Measurements from ENCODE around the gene SMARCC1. TPM values are rescaled to one million over a fixed set of nuclear protein-coding genes. Genes with fewer than 3 reads are reported as not detected.

SMARCC1 gene
- total RNA-seq, 6 donors from 2014 or later: 33.1 to 58.2 (median 49.4) TPM

DNA sequence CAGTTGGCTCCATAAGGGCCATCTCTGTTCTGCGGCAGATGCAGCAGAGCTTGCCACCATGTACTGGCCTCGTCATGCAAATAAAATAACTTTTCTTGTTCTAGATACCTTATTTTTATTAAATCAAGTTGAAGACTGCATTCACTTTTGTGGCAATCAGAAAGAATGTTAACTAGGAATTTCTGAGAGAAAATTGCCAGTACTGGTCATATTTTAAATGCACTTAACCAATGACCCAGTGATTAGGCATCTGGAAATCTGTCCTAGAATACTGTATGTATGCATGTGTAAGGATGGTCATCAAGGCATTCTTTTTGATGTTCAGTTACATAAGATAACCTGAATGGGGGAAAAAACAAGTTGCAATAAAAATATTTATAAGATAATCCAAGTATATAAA, 168.8 kb downstream of the SMARCC1 start:
- Histone ChIP-seq H3K27me3 (no peaks in the 10 kb centered on the region), H3K4me1 (peaks cover 0 to 16% (median 14%) of the 10 kb centered on the region in 4 donors), H3K9me3 (no peaks in the 10 kb centered on the region), H3K4me3 (no peak overlapping the region), H3K36me3 (peaks cover 0 to 46% (median 18%) of the 10 kb centered on the region in 4 donors), H3K27ac (peak overlapping the region in 1 of 4 donors; percentile 2)
- TF ChIP-seq, protein P1, sequence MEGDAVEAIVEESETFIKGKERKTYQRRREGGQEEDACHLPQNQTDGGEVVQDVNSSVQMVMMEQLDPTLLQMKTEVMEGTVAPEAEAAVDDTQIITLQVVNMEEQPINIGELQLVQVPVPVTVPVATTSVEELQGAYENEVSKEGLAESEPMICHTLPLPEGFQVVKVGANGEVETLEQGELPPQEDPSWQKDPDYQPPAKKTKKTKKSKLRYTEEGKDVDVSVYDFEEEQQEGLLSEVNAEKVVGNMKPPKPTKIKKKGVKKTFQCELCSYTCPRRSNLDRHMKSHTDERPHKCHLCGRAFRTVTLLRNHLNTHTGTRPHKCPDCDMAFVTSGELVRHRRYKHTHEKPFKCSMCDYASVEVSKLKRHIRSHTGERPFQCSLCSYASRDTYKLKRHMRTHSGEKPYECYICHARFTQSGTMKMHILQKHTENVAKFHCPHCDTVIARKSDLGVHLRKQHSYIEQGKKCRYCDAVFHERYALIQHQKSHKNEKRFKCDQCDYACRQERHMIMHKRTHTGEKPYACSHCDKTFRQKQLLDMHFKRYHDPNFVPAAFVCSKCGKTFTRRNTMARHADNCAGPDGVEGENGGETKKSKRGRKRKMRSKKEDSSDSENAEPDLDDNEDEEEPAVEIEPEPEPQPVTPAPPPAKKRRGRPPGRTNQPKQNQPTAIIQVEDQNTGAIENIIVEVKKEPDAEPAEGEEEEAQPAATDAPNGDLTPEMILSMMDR (IDR thresholded peaks at IDR 0.05): no peak
- TF ChIP-seq POLR2AphosphoS5 (IDR thresholded peaks at IDR 0.05): no peak
- TF ChIP-seq POLR2A (IDR thresholded peaks at IDR 0.05): no peak
- no peak for TF ChIP-seq EP300 (IDR thresholded peaks at IDR 0.05)
- DNase-seq (no peak), ATAC-seq (ENCODE audit: low FRiP score in 2 of 2) (no peak)
- 95 to 100% methylated on average over 2 of the region's 2 CpGs for WGBS, 2 donors

- Histone ChIP-seq H3K4me1 (peaks cover 0 to 16% (median 14%) of the 10 kb centered on the region in 4 donors), H3K27me3 (no peaks in the 10 kb centered on the region), H3K4me3 (no peak overlapping the region), H3K27ac (peak overlapping the region in 1 of 4 donors; percentile 2), H3K9me3 (no peaks in the 10 kb centered on the region), H3K36me3 (peaks cover 0 to 46% (median 18%) of the 10 kb centered on the region in 4 donors)
- TF ChIP-seq, protein P1 (IDR thresholded peaks at IDR 0.05): no peak
- TF ChIP-seq EP300 (IDR thresholded peaks at IDR 0.05) (peak in 1 of 4 donors; percentile 31), POLR2A (IDR thresholded peaks at IDR 0.05) (no peak)
- no peak for DNase-seq
- peak; percentile 81 to 89 for ATAC-seq (ENCODE audit: low FRiP score in 2 of 2)
These were observed 169.5 kb downstream of the SMARCC1 start for GRCh38 chr3:47612178-47612577.

- Histone ChIP-seq H3K36me3 (peaks cover 0 to 47% (median 18%) of the 10 kb centered on the region in 4 donors), H3K27me3 (no peaks in the 10 kb centered on the region), H3K4me1 (peaks cover 0 to 16% (median 14%) of the 10 kb centered on the region in 4 donors), H3K4me3 (no peak overlapping the region), H3K27ac (no peak overlapping the region), H3K9me3 (no peaks in the 10 kb centered on the region)
- WGBS, 2 donors: 62 to 64% methylated on average over 2 of the region's 2 CpGs
- no peak for TF ChIP-seq POLR2AphosphoS5 (IDR thresholded peaks at IDR 0.05)
- TF ChIP-seq EP300 (IDR thresholded peaks at IDR 0.05): no peak
- TF ChIP-seq POLR2A (IDR thresholded peaks at IDR 0.05): no peak
- TF ChIP-seq, protein P1 (IDR thresholded peaks at IDR 0.05): no peak
- no peak for DNase-seq
- ATAC-seq (ENCODE audit: low FRiP score in 2 of 2): no peak
These were observed 170.1 kb downstream of the SMARCC1 start for GRCh38 chr3:47611576-47611975.

GRCh38 chr3:47610583-47610982, 171.1 kb downstream of the SMARCC1 start:
- no peaks in the 10 kb centered on the region for H3K9me3 ChIP-seq
- TF ChIP-seq, protein P1 (IDR thresholded peaks at IDR 0.05): no peak
- TF ChIP-seq EP300 (IDR thresholded peaks at IDR 0.05) (no peak), POLR2AphosphoS5 (IDR thresholded peaks at IDR 0.05) (no peak), POLR2A (IDR thresholded peaks at IDR 0.05) (no peak)
- 88 to 89% methylated on average over 3 of the region's 3 CpGs for WGBS, 2 donors
- H3K4me1 ChIP-seq: peaks cover 0 to 16% (median 14%) of the 10 kb centered on the region in 4 donors
- peaks cover 4 to 49% (median 23%) of the 10 kb centered on the region in 4 donors for H3K36me3 ChIP-seq
- DNase-seq: no peak
- no peak overlapping the region for H3K4me3 ChIP-seq
- H3K27me3 ChIP-seq: no peaks in the 10 kb centered on the region
- H3K27ac ChIP-seq: no peak overlapping the region
- ATAC-seq (ENCODE audit: low FRiP score in 2 of 2): no peak

DNA sequence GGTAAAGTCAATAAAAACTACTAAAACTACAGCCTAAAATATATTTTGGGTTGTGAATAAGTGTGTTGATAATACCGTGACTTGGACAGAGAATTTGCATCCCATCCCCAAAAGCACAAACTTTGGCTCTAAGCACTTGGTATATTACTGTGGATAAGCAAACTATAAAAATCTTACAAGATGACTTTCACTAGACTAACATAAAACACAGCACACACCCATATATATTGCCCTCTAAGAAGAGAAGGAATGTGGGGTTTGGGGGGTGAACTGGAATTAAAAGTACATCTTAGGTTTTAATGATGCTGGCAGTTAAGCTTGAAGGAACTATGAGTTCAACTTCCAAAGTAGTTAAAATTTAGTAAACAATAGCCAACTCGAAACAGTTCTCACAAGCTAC, 174.4 kb downstream of the SMARCC1 start:
- TF ChIP-seq, protein P1 (IDR thresholded peaks at IDR 0.05): no peak
- TF ChIP-seq POLR2A (IDR thresholded peaks at IDR 0.05) (no peak), POLR2AphosphoS5 (IDR thresholded peaks at IDR 0.05) (no peak), EP300 (IDR thresholded peaks at IDR 0.05) (no peak)
- Histone ChIP-seq H3K27ac (no peak overlapping the region), H3K9me3 (no peaks in the 10 kb centered on the region), H3K4me3 (no peak overlapping the region), H3K36me3 (peaks cover 4 to 61% (median 25%) of the 10 kb centered on the region in 4 donors), H3K27me3 (no peaks in the 10 kb centered on the region), H3K4me1 (peaks cover 0 to 13% (median 7%) of the 10 kb centered on the region in 4 donors)
- DNase-seq (no peak), ATAC-seq (ENCODE audit: low FRiP score in 2 of 2) (no peak)
- WGBS, 2 donors: 88 to 92% methylated on average over 2 of the region's 2 CpGs

All from upper lobe of left lung (tissue), 6 donors.